SK-N-SH (cell line): ENCODE data around the gene CCRL2.

ENCODE experiments used
- CTCF ChIP-seq: fragments of 200-600 bp; sonication (generic); IDR thresholded peaks from 2 replicates; pipeline ENCODE4 v1.6.1; 2017; ENCODE audit warnings: antibody characterized with exemption, mild to moderate bottlenecking, moderate library complexity
- EZH2phosphoT487 ChIP-seq: fragments of 200-600 bp; sonication (generic); IDR thresholded peaks from 2 replicates; pipeline ENCODE4 v1.6.1; 2017; ENCODE audit warnings: low read depth, mixed run types, mild to moderate bottlenecking, antibody characterized with exemption, moderate library complexity, borderline replicate concordance
- JUND ChIP-seq: IDR thresholded peaks from 2 replicates; pipeline ENCODE4 v1.4.0; 2012
- TCF12 ChIP-seq: IDR thresholded peaks from 2 replicates; pipeline ENCODE4 v1.4.0; 2012
- YY1 ChIP-seq: IDR thresholded peaks from 2 replicates; pipeline ENCODE4 v1.4.0; 2012; ENCODE audit warnings: low read depth, mild to moderate bottlenecking
- TF ChIP-seq, protein P1 (sequence below): IDR thresholded peaks from 2 replicates; pipeline ENCODE4 v1.6.1; 2012; ENCODE audit warnings: mild to moderate bottlenecking, low read depth, low read length, moderate library complexity
- TF ChIP-seq, protein P2 (sequence below): IDR thresholded peaks from 2 replicates; pipeline ENCODE4 v1.4.0; 2012; ENCODE audit warnings: low read depth, borderline replicate concordance

DNA sequence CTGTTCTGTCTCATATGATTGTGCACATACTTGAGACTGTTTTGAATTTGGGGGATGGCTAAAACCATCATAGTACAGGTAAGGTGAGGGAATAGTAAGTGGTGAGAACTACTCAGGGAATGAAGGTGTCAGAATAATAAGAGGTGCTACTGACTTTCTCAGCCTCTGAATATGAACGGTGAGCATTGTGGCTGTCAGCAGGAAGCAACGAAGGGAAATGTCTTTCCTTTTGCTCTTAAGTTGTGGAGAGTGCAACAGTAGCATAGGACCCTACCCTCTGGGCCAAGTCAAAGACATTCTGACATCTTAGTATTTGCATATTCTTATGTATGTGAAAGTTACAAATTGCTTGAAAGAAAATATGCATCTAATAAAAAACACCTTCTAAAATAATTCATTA lies 31.2 kb upstream of the CCRL2 start:
- no peak for TF ChIP-seq CTCF
- TF ChIP-seq, protein P1, sequence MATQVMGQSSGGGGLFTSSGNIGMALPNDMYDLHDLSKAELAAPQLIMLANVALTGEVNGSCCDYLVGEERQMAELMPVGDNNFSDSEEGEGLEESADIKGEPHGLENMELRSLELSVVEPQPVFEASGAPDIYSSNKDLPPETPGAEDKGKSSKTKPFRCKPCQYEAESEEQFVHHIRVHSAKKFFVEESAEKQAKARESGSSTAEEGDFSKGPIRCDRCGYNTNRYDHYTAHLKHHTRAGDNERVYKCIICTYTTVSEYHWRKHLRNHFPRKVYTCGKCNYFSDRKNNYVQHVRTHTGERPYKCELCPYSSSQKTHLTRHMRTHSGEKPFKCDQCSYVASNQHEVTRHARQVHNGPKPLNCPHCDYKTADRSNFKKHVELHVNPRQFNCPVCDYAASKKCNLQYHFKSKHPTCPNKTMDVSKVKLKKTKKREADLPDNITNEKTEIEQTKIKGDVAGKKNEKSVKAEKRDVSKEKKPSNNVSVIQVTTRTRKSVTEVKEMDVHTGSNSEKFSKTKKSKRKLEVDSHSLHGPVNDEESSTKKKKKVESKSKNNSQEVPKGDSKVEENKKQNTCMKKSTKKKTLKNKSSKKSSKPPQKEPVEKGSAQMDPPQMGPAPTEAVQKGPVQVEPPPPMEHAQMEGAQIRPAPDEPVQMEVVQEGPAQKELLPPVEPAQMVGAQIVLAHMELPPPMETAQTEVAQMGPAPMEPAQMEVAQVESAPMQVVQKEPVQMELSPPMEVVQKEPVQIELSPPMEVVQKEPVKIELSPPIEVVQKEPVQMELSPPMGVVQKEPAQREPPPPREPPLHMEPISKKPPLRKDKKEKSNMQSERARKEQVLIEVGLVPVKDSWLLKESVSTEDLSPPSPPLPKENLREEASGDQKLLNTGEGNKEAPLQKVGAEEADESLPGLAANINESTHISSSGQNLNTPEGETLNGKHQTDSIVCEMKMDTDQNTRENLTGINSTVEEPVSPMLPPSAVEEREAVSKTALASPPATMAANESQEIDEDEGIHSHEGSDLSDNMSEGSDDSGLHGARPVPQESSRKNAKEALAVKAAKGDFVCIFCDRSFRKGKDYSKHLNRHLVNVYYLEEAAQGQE: no peak
- no peak for TF ChIP-seq TCF12
- TF ChIP-seq, protein P2, sequence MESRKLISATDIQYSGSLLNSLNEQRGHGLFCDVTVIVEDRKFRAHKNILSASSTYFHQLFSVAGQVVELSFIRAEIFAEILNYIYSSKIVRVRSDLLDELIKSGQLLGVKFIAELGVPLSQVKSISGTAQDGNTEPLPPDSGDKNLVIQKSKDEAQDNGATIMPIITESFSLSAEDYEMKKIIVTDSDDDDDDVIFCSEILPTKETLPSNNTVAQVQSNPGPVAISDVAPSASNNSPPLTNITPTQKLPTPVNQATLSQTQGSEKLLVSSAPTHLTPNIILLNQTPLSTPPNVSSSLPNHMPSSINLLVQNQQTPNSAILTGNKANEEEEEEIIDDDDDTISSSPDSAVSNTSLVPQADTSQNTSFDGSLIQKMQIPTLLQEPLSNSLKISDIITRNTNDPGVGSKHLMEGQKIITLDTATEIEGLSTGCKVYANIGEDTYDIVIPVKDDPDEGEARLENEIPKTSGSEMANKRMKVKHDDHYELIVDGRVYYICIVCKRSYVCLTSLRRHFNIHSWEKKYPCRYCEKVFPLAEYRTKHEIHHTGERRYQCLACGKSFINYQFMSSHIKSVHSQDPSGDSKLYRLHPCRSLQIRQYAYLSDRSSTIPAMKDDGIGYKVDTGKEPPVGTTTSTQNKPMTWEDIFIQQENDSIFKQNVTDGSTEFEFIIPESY: no peak
- TF ChIP-seq YY1: no peak
- no peak for TF ChIP-seq EZH2phosphoT487
- TF ChIP-seq JUND: no peak
